NOMO-1 (cell line): ENCODE measurements around the gene PPP1R12B.
A peak's percentile ranks its signal among the peaks of the same experiment; 100 is the strongest.
"Not testable (repeated sequence)": the region's sequence is repeated elsewhere in the genome, so short reads cannot be mapped to it uniquely, and the experiment has no call there.

Experiments used
- DNase-seq, 2 experiments: peaks; one replicate each; lab custom pipeline; 2025; ENCODE audit not compliant: unreplicated experiment in 2 of 2; lab: John Stamatoyannopoulos, UW

Gene PPP1R12B

GRCh38 chr1:202624088-202624780, 275.7 kb downstream of the PPP1R12B start:
- no peak for DNase-seq

- no peak for DNase-seq
Observed at GRCh38 chr1:202624781-202625108, 276.2 kb downstream of the PPP1R12B start.

DNA sequence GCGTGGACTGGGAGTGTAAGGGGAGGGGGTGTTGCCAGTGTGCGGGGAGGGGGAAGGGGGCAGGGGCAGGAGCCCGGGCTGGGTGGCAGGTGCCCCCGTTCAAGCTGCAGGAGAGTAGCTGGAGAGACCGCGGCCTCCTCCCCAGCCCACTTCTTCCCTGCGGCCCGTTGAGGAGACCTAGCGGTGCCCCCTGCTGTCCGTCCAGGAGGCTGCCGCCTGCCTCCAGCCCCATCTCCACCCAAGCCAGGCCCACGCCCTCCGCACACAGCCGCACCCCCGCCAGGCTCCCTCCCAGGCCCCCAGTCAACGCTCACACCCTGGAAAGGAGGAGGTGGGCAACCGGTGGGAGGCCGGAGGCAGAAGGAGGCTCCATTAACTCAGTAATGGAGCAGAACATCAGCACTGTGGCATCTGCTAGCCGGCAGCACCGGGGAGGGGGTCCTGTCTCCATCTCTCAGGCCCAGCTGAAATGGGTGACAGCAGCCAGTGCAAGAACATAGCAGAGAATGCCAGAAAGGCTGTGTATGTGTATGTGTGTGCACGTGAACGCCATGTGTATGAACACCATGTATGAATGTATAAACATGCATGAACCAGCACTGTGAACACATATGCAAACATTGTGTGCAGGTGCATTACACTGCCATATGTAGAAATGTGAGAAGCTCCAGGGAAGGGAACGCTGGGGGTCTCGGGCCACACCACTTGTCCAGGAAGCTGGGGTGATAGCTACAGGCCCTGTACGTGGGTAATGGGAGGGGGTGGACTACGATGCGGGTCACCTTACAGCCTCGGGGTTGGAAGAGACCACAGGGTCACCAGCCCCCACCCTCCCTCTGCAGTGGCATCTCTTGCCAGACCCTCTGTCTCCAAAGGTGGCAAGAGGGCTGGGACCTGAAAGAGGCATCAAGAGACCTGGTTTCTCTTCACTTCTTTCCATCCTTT, 277.2 kb downstream of the PPP1R12B start:
- DNase-seq = peak; percentile 69 to 79

DNA sequence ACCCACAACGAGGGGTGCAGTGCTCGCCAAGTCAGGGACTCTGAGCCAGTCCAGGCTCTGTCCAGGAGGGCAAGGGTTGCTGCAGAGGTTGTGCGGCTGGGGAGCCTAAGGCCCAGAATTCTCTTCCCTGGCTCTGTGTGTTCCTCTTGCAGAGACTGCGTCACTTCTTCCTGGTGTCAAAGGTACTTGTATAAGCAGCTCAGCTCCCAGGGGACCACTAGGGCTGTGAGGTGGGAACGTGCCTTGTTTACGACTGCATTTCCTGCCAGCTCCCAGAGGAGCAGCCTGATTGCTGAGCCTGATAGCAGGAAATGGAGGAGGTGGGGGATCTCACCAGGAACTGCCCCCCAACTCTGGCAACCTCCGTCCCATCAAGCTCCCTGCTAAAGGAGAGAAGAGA, 278.5 kb downstream of the PPP1R12B start:
- not testable (repeated sequence) for DNase-seq

DNA sequence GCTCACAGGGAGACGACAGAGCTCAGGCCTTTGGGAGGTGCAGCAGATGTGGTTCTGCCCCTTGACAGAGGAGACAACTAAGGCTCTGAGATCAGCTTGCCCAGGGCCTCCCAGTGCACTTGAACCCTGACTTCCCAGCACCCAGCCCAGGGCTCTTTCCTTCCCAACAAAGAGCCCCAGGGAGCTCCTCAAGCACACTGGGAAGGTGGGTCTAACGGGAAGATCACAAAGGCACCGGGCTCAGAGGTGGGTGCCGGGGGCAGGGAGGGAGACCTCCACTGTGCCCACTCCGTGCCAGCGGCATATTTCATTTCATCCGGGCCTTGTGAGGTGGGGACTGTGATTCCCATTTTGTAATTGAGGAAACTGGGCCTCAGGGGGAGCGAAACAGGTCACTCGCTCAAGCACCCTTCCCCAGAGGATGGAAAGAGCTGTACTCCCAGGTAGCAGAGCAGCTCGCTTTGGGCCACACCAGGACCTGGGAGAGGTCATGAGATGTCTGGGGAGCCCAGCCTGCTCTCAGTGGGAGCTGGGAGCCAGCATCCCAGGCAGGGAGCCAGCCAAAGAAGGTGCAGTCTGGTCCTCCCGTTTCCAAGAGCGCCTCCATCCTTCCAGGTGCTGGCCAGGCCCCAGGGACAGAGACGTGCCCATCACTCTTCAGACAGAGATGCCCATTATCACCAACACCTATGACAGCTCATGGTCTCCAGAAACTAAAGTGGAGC, 279.5 kb downstream of the PPP1R12B start:
- no peak for DNase-seq

DNA sequence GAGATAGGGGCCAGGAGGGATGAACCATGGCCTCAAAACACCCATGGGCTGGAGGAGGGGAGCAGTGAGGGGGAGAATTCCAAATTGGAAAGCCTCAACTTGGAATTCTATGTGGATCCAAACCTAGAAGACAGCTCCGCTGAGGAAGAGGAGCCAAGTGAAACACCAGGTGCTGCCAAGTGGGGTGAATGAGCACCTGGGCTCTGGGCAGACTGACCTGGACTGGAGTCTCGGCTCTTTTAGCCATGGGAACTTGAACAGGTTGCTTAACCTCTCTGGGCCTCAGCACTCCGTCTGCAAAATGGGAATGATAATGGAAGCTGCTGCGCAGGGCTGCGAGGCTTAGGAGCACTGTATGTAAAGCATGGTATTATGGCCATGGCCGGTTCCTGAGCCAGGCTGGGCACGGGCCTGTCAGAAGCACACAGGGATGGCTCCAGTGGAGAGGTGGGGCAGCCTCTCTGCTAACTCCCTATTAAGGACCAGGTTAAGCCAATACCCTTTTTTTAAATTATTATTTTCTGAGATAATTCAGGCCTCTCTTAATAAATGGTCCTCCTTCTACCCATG, 280.2 kb downstream of the PPP1R12B start:
- no peak for DNase-seq

DNA sequence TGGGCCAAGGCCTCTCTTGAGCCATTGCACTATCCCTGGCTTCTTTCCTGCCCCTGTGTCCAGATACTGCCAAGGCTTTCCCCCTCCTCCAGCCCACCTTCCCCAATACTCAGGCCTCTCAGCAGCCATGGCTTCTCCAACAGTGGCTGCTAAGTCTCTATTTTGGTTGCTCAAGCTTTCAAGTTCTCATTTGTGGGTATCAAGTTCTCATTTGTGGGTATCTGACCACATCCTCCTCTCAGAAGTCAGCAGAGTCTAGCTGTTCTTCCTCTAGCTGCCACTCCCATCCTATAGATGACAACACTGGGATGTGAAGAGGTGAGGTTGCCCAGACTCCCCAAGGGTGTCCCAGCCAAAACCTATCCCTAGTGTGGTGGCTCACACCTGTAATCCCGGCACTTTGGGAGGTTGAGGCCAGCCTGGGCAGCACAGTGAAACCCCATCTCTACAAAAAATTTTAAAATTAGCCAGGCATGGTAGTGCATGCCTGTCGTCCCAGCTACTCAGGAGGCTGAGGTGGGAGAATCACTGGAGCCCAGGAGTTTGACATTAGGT, 280.8 kb downstream of the PPP1R12B start:
- peak; percentile 58 to 82 for DNase-seq

DNA sequence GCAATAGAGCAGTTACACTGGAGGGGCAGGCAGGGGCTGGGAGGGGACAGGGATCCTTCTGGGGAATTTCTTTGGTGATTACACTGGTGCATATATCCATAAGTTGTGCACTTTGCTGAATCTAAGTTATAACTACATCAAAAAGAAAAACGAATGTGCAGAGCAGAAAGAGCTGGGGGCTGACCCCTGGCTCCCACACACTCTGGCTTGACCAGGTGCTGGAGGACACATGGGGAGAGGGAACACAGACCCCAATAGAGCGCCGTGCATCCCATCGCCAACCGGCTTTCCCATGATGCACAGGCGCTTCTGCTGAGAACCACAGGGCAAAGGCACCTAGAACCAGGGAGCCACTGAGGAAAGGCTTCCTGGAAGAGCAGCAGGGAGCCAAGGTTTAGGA, 281.6 kb downstream of the PPP1R12B start:
- DNase-seq = not testable (repeated sequence)

- no peak for DNase-seq
Observed at GRCh38 chr1:202630541-202630940, 282.0 kb downstream of the PPP1R12B start.

DNA sequence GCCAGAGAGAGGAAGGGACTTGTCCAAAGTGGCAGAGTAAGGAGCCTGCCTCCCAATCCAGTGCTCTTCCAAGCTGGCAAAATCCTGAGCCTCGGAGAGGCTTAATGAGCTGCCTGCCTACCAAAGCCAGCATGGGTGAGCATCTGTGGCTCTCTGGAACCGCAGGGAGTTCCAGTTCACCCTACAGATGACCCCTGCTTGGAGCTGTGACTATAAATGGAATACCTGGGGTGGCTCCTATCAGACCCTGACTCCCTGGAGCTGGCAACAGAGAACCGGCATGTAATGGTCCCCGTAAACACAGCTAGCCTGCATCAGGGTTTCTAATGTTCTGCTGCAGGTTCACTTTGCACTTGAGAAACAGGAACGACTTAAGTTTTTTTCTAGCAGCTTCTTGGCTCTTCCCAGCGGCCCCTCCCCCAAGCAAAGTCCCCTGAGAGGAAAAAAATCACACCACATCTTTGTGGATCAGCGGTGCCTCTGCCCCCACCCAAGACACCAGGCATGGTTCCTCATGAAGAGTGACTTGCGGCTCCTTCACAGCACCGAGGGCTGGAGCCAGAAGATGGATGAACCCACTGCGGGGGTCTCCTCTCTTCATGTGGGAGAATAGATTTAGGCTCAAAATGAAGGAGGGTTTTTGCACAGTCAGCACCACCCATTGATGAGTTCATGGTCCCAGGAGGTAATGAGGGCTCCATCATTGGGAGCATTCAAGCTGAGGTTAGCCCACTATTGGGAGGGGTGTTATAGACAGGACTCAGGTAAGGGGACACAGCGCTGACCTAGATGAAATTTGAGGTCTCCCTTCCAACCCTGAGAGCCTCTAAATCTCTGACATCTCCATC, 282.8 kb downstream of the PPP1R12B start:
- no peak for DNase-seq

DNA sequence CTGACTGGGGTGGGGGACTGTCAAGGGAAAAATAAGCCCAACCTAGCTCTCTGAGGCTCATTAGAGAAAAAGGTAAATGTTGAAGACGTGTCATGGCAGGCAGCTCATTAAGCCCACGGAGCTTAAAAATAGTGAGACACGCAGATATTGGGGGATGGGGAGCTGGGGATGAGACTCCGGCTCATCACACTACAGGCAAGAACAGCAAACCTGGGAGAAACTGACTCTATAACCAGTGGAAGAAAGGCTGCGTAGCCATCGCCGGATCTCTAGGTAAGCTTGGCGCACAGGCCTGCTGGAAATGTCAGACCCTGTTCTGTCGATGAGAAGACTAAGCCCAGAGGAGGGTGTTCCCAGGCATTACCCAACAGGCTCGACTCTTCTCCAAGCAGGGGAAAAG, 283.7 kb downstream of the PPP1R12B start:
- no peak for DNase-seq

- DNase-seq = not testable (repeated sequence)
Observed at GRCh38 chr1:202636171-202636570, 287.7 kb downstream of the PPP1R12B start.

DNA sequence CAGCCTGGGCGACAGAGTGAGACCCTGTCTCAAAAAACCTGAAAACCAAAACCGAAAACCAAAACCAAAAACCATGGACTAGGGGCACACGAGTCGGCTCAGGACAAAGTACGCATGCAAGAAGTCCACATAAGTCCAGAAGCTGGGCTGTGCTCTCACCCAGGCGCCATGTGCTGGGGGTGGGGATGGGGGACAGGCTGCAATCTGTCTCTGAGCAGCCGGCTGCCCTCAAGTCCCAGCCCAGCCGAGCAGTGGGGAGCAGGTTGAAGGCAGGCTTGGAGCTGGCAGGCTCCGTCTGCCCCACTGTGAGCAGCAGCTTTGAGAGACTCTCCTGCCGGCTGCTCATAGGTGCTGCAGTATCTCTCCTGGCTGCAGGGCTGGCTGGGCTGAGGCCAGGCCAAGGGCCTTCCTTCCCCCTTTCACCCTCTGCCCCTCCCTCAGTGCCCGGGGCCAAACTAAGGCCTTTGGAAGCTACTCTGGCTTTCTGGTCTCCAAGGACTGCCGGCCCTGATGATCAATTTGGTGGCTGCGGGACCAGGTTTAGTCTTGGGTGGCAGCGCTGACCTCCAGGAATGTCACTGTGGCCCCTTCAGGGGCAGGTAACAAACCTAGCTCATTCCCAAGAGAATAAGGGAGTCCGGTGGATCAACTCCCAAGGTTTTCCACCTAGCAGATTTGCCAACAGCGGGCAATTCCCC, 289.0 kb downstream of the PPP1R12B start:
- DNase-seq = not testable (repeated sequence)

DNA sequence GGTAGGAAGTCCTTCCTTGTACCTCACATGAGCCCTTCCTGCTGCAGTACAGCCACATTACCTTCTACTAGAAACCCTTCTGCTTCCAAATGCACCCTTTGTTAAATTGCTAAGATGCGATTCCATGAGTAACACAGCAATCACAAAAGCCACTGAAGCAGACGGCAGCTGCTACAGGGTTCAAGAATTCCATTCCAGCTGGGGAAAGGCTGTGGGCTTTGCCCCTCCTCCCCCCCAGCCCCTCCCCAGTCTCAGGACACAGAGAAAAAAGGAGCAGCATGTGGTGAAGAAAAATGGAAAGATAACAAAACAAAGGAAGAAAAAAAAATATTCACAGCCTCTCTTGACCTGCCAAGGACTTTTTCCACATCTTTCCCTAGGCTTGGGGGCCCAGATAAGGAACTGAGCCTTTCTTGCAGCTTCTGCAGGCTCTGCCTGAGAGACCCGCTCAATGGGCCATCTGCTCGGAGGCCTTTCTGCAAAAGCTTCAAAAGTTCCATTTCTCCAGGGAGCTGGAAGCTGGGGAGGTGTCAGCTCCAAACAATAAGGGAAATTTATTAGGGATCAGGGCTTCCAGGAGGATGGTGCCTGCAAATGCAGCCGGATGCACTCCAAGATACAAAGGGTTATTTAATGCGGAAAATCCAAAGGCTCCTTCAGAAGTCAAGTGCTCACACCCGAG, 289.7 kb downstream of the PPP1R12B start:
- DNase-seq = no peak

GRCh38 chr1:202638701-202639305, 290.3 kb downstream of the PPP1R12B start:
- not testable (repeated sequence) for DNase-seq

GRCh38 chr1:202639500-202639899, 291.0 kb downstream of the PPP1R12B start:
- DNase-seq = no peak

DNA sequence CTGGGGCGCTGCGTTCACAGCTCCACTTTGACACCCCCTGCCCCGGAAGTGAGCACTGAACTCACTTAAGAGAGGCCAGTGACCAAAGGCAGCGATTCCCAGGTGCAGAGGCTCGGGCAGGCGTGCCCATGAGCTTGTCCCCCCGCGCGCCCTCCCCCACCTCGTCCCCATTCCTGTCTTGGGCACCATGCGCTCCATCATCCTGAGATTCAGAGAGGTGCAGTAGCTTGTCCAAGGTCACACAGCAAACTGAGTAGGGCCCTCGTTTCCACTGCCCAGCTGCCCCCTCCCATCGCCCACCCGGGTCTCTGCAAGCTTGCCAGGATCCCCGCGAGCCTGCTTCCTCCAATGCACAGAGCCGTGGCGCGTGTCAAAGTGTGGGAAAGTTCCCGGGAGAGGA, 293.7 kb downstream of the PPP1R12B start:
- no peak for DNase-seq
